Activated CD8-positive, alpha-beta memory T cell treated with anti-CD3 and anti-CD28 coated beads for 36 hours (primary cell): Measurements from ENCODE around the gene DACT3. TPM values are rescaled to one million over a fixed set of nuclear protein-coding genes. Genes with fewer than 3 reads are reported as not detected.

Source experiments
- CTCF ChIA-PET: fragments of 350-600 bp; sonication (Branson Sonifier 250); formaldehyde crosslinking; loops from one replicate; lab custom pipeline; 2021; ENCODE audit warnings: antibody characterized with exemption; lab: Charles Lee
- POLR2A ChIA-PET: fragments of 350-600 bp; sonication (Branson Sonifier 250); formaldehyde crosslinking; loops from one replicate; lab custom pipeline; 2021; ENCODE audit warnings: antibody characterized with exemption; lab: Charles Lee
- total RNA-seq, 2 experiments: library from RNA; stranded (reverse); gene quantifications; one replicate each; pipeline ENCODE4 v1.2.3, GENCODE V29; 2021

Gene DACT3
- total RNA-seq, 2 experiments from 2014 or later: 1.8 to 2.0 TPM

GRCh38 chr19:46678110-46678732 is 17.2 kb upstream of the DACT3 start:
- ChIA-PET POLR2A (no interaction called here), CTCF (interaction anchor here (1.6 to 2.4 kb wide), 2 partner anchors 26 to 64 kb away, joined by 6 to 10 read pairs; no protein-coding TSS in a partner anchor)

- ChIA-PET POLR2A (no interaction called here), CTCF (interaction anchor here (0.6 to 1.5 kb wide), 3 partner anchors 12 to 30 kb away, joined by 3 to 5 read pairs (median 4); no protein-coding TSS in a partner anchor)
Observed at GRCh38 chr19:46674416-46675178, 13.6 kb upstream of the DACT3 start.

- CTCF ChIA-PET: no interaction called here
- POLR2A ChIA-PET: no interaction called here
Observed at GRCh38 chr19:46670813-46671212, 9.8 kb upstream of the DACT3 start.

GRCh38 chr19:46668662-46669061 is 7.7 kb upstream of the DACT3 start:
- CTCF ChIA-PET: no interaction called here
- POLR2A ChIA-PET: no interaction called here

GRCh38 chr19:46665072-46665471 is 4.1 kb upstream of the DACT3 start:
- ChIA-PET CTCF (interaction anchor here (6.4 kb wide), 1 partner anchor 50 kb away, joined by 112 read pairs; no protein-coding TSS in a partner anchor), POLR2A (no interaction called here)

- CTCF ChIA-PET: interaction anchor here (0.5 to 6.4 kb wide), 32 partner anchors 10 to 1965 kb away, joined by 3 to 112 read pairs (median 4); partner anchors contain the start of genes CALM3 and GNG8
- POLR2A ChIA-PET: interaction anchor here (1.0 to 1.6 kb wide), 4 partner anchors 55 to 126 kb away, joined by 3 to 7 read pairs (median 4); partner anchors contain the start of gene CALM3
Observed at GRCh38 chr19:46661735-46662592, 982 bp upstream of the DACT3 start.

- CTCF ChIA-PET: interaction anchor here (0.9 to 6.4 kb wide), 6 partner anchors 37 to 168 kb away, joined by 4 to 112 read pairs (median 4); no protein-coding TSS in a partner anchor
- POLR2A ChIA-PET: interaction anchor here (0.6 to 1.6 kb wide), 5 partner anchors 20 to 127 kb away, joined by 3 to 7 read pairs (median 3); partner anchors contain the start of gene CALM3
Observed at GRCh38 chr19:46660551-46661019, 397 bp downstream of the DACT3 start.

GRCh38 chr19:46660008-46660517 is 919 bp downstream of the DACT3 start:
- ChIA-PET CTCF (interaction anchor here (1.0 to 6.4 kb wide), 2 partner anchors 44 to 45 kb away, joined by 4 to 112 read pairs; no protein-coding TSS in a partner anchor), POLR2A (no interaction called here)

GRCh38 chr19:46659151-46660007 is 1.6 kb downstream of the DACT3 start:
- POLR2A ChIA-PET: no interaction called here
- CTCF ChIA-PET: interaction anchor here (0.6 to 6.4 kb wide), 3 partner anchors 44 to 370 kb away, joined by 3 to 112 read pairs (median 4); no protein-coding TSS in a partner anchor

GRCh38 chr19:46656541-46656940 is 4.4 kb downstream of the DACT3 start:
- ChIA-PET POLR2A (no interaction called here), CTCF (interaction anchor here (0.7 to 1.0 kb wide), 3 partner anchors 13 to 309 kb away, joined by 3 to 4 read pairs (median 4); partner anchors contain the start of gene GNG8)

GRCh38 chr19:46654621-46655152 is 6.3 kb downstream of the DACT3 start:
- CTCF ChIA-PET: no interaction called here

GRCh38 chr19:46650445-46650844 is 10.5 kb downstream of the DACT3 start:
- CTCF ChIA-PET: no interaction called here
- POLR2A ChIA-PET: no interaction called here

More at GRCh38 chr19:46654621-46655152, 6.3 kb downstream of the DACT3 start:
- POLR2A ChIA-PET: no interaction called here

- ChIA-PET POLR2A (no interaction called here), CTCF (interaction anchor here (1.7 kb wide), 1 partner anchor 13 kb away, joined by 7 read pairs; the partner anchor contains the start of gene DACT3)
Observed at GRCh38 chr19:46648961-46649960, 11.7 kb downstream of the DACT3 start.

- POLR2A ChIA-PET: no interaction called here
- CTCF ChIA-PET: interaction anchor here (1.7 kb wide), 1 partner anchor 13 kb away, joined by 7 read pairs; the partner anchor contains the start of gene DACT3
Observed at GRCh38 chr19:46648060-46648960, 12.7 kb downstream of the DACT3 start.

GRCh38 chr19:46646402-46646801 is 14.6 kb downstream of the DACT3 start:
- CTCF ChIA-PET: interaction anchor here (1.2 to 1.6 kb wide), 2 partner anchors 11 to 32 kb away, joined by 3 to 5 read pairs; no protein-coding TSS in a partner anchor
- POLR2A ChIA-PET: no interaction called here
